ENCODE data around the gene EHMT2.
A peak's percentile ranks its signal among the peaks of the same experiment; 100 is the strongest.

The EHMT2 gene

DNA sequence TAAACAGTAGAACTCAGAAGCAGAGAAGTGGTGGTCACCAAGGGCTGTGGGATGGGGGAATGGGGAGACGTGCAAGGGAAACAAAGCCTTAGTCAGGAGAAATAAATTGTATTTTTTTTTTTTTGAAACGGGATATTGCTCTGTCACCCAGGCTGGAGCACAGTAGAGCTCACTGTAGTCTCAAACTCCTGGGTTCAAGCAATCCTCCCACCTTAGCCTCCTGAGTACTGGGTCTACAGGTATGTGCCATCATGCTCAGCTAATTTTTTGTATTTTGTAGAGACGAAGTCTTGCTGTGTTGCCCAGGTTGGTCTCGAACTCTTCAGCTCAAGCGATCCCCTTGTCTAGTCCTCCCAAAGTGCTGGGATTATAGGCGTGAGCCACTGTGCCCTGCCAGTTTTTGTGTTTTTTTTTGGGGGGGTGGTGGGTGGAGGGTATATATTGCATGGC is 66.6 kb downstream of the EHMT2 start:
- no peak overlapping the region for H3K27ac ChIP-seq (ENCODE audit: low read length)

More for the DNA sequence above, 66.6 kb downstream of the EHMT2 start:
- Histone ChIP-seq H3K4me1 (ENCODE audit: control insufficient read depth, low read depth, low read length) (peaks cover 6% of the 10 kb centered on the region), H3K9me3 (ENCODE audit: control insufficient read depth, low read depth, low read length) (no peaks in the 10 kb centered on the region), H3K27me3 (ENCODE audit: control insufficient read depth, insufficient read depth, low read length) (no peaks in the 10 kb centered on the region), H3K9ac (ENCODE audit: low read length) (peak overlapping the region; percentile 58), H3K4me3 (ENCODE audit: low read length) (peak overlapping the region; percentile 67), H3K36me3 (ENCODE audit: control insufficient read depth, low read depth, low read length) (peaks cover under 1% of the 10 kb centered on the region)

Measured in iPS-18a (cell line).